GM23338 (cell line): ENCODE results near the gene FBF1. TPM values are rescaled to one million over a fixed set of nuclear protein-coding genes. Genes with fewer than 3 reads are reported as not detected.

Experiments used
- ATAC-seq: fragments of 200-7000 bp; cut with Tn5 transposase; 3 replicates; pipeline ENCODE4 v1.9.1; 2020
- DNase-seq: peaks from one replicate; pipeline ENCODE4 v3.0.0-alpha.2; 2015; ENCODE audit warnings: low spot score
- H2AFZ ChIP-seq: fragments of 200-600 bp; sonication (generic); 2 replicates; pipeline ENCODE4 v1.8.0; 2016; ENCODE audit warnings: antibody characterized with exemption, mild to moderate bottlenecking, moderate library complexity
- H3F3A ChIP-seq: fragments of 200-600 bp; sonication (generic); replicated peaks from 2 replicates; pipeline ENCODE4 v1.8.0; 2017; ENCODE audit warnings: antibody characterized with exemption, mixed run types, low read depth
- H3K27ac ChIP-seq: fragments of 200-600 bp; sonication (generic); 2 replicates; pipeline ENCODE4 v1.6.1; 2016; ENCODE audit warnings: low read depth
- H3K27me3 ChIP-seq: fragments of 200-600 bp; sonication (generic); 2 replicates; pipeline ENCODE4 v1.8.0; 2016; ENCODE audit warnings: mild to moderate bottlenecking, mixed run types, moderate library complexity; ENCODE audit not compliant: insufficient read depth
- H3K36me3 ChIP-seq: fragments of 200-600 bp; sonication (generic); 2 replicates; pipeline ENCODE4 v1.8.0; 2016; ENCODE audit warnings: mild to moderate bottlenecking; ENCODE audit not compliant: insufficient read depth
- H3K4me1 ChIP-seq: fragments of 200-600 bp; sonication (generic); 2 replicates; pipeline ENCODE4 v1.8.0; 2016; ENCODE audit warnings: mild to moderate bottlenecking, moderate library complexity; ENCODE audit not compliant: insufficient read depth
- H3K4me2 ChIP-seq: fragments of 200-600 bp; sonication (generic); 2 replicates; pipeline ENCODE4 v1.7.1; 2017; ENCODE audit warnings: mixed run types
- H3K4me3 ChIP-seq: fragments of 200-600 bp; sonication (generic); 2 replicates; pipeline ENCODE4 v1.6.1; 2016; ENCODE audit warnings: mixed run types
- H3K79me2 ChIP-seq: fragments of 200-600 bp; sonication (generic); replicated peaks from 2 replicates; pipeline ENCODE4 v1.8.0; 2017; ENCODE audit warnings: mild to moderate bottlenecking; ENCODE audit not compliant: insufficient read depth
- H3K9me2 ChIP-seq: fragments of 200-600 bp; sonication (generic); 2 replicates; pipeline ENCODE4 v1.8.0; 2017; ENCODE audit not compliant: insufficient read depth
- H4K20me1 ChIP-seq: fragments of 200-600 bp; sonication (generic); replicated peaks from 2 replicates; pipeline ENCODE4 v1.8.0; 2017; ENCODE audit warnings: mild to moderate bottlenecking; ENCODE audit not compliant: insufficient read depth
- H3K27ac Mint-ChIP-seq: 2 replicates; pipeline ENCODE4 v1.8.0; 2020; ENCODE audit warnings: inconsistent platforms, mild to moderate bottlenecking, moderate library complexity, mixed read lengths
- H3K27me3 Mint-ChIP-seq: 3 replicates; pipeline ENCODE4 v1.8.0; 2022; ENCODE audit warnings: low read depth, mild to moderate bottlenecking, moderate library complexity, mixed read lengths, inconsistent platforms; ENCODE audit not compliant: insufficient read depth, poor library complexity
- H3K36me3 Mint-ChIP-seq: 3 replicates; pipeline ENCODE4 v1.8.0; 2021; ENCODE audit warnings: low read depth, mild to moderate bottlenecking, inconsistent platforms, moderate library complexity, mixed read lengths
- H3K4me1 Mint-ChIP-seq: 3 replicates; pipeline ENCODE4 v1.8.0; 2020; ENCODE audit warnings: mild to moderate bottlenecking, inconsistent platforms, mixed read lengths
- H3K4me3 Mint-ChIP-seq: 3 replicates; pipeline ENCODE4 v1.8.0; 2021; ENCODE audit warnings: moderate library complexity, mild to moderate bottlenecking, inconsistent platforms, mixed read lengths
- H3K9me3 Mint-ChIP-seq: 3 replicates; pipeline ENCODE4 v1.8.0; 2020; ENCODE audit warnings: moderate library complexity, mild to moderate bottlenecking, inconsistent platforms, mixed read lengths
- CREB1 ChIP-seq: fragments of 250-450 bp; sonication (Bioruptor Pico); IDR thresholded peaks from 2 replicates; pipeline ENCODE4 v1.5.0; 2020; ENCODE audit warnings: low read depth, mild to moderate bottlenecking, moderate library complexity
- EZH2 ChIP-seq: fragments of 200-600 bp; sonication (generic); IDR thresholded peaks from one replicate; pipeline ENCODE4 v1.8.0; 2017; ENCODE audit warnings: antibody characterized with exemption, mild to moderate bottlenecking, low read depth; ENCODE audit not compliant: unreplicated experiment
- EZH2phosphoT487 ChIP-seq: fragments of 200-600 bp; sonication (generic); IDR thresholded peaks from one replicate; pipeline ENCODE4 v1.8.1; 2018; ENCODE audit warnings: antibody characterized with exemption; ENCODE audit not compliant: unreplicated experiment
- JUNB ChIP-seq: IDR thresholded peaks from one replicate; pipeline ENCODE4 v1.6.1; 2016; ENCODE audit warnings: antibody characterized with exemption; ENCODE audit not compliant: unreplicated experiment
- NANOG ChIP-seq: IDR thresholded peaks from 2 replicates; pipeline ENCODE4 v1.6.1; 2016; ENCODE audit warnings: antibody characterized with exemption, borderline replicate concordance
- POLR2AphosphoS5 ChIP-seq: IDR thresholded peaks from 2 replicates; pipeline ENCODE4 v1.6.1; 2016; ENCODE audit warnings: antibody characterized with exemption, low read depth
- STAT1 ChIP-seq: IDR thresholded peaks from one replicate; pipeline ENCODE4 v1.6.1; 2016; ENCODE audit warnings: antibody characterized with exemption; ENCODE audit not compliant: unreplicated experiment
- ZNF114 ChIP-seq: fragments of 250-450 bp; sonication (Bioruptor Pico); IDR thresholded peaks from 2 replicates; pipeline ENCODE4 v1.5.0; 2020; ENCODE audit warnings: mild to moderate bottlenecking, moderate library complexity
- ZNF331 ChIP-seq: fragments of 250-450 bp; sonication (Bioruptor Pico); IDR thresholded peaks from 2 replicates; pipeline ENCODE4 v1.5.0; 2020; ENCODE audit warnings: low read depth, mild to moderate bottlenecking, moderate library complexity
- polyA plus RNA-seq: library from polyadenylated mRNA; unstranded; fragments of >200 nt; fragmentation: Nextera tagmentation; extraction: Ambion mirVana; gene quantifications from 2 replicates; pipeline ENCODE4 v1.2.1, GENCODE V29; 2016
- total RNA-seq: library from RNA; depleted of rRNA; stranded (reverse); fragments of >200 nt; shearing (Covaris generic); gene quantifications from 2 replicates; pipeline ENCODE4 v1.2.3, GENCODE V29; 2014
- TF ChIP-seq, protein P1 (sequence below), 2 experiments: fragments of 200-600 bp in 1 of 2; sonication (generic) in 1 of 2; conservative IDR thresholded peaks; 2 replicates each; pipeline versions ENCODE4 v1.5.1 to v1.6.1; 2016 to 2017; ENCODE audit warnings: antibody characterized with exemption in 2 of 2, low read depth in 2 of 2, mild to moderate bottlenecking in 2 of 2, moderate library complexity in 1 of 2
- TF ChIP-seq, protein P2 (sequence below): IDR thresholded peaks from 2 replicates; pipeline ENCODE4 v1.6.1; 2016; ENCODE audit warnings: antibody characterized with exemption
- TF ChIP-seq, protein P3 (sequence below): fragments of 250-450 bp; sonication (Bioruptor Pico); IDR thresholded peaks from 2 replicates; pipeline ENCODE4 v1.5.0; 2020; ENCODE audit warnings: mild to moderate bottlenecking, moderate library complexity
- TF ChIP-seq, protein P4 (sequence below): IDR thresholded peaks from one replicate; pipeline ENCODE4 v1.6.1; 2018; ENCODE audit warnings: antibody characterized with exemption; ENCODE audit not compliant: unreplicated experiment

The FBF1 gene
- total and polyA plus RNA-seq, 2 experiments from 2014 or later = 8.8 to 11.8 TPM

DNA sequence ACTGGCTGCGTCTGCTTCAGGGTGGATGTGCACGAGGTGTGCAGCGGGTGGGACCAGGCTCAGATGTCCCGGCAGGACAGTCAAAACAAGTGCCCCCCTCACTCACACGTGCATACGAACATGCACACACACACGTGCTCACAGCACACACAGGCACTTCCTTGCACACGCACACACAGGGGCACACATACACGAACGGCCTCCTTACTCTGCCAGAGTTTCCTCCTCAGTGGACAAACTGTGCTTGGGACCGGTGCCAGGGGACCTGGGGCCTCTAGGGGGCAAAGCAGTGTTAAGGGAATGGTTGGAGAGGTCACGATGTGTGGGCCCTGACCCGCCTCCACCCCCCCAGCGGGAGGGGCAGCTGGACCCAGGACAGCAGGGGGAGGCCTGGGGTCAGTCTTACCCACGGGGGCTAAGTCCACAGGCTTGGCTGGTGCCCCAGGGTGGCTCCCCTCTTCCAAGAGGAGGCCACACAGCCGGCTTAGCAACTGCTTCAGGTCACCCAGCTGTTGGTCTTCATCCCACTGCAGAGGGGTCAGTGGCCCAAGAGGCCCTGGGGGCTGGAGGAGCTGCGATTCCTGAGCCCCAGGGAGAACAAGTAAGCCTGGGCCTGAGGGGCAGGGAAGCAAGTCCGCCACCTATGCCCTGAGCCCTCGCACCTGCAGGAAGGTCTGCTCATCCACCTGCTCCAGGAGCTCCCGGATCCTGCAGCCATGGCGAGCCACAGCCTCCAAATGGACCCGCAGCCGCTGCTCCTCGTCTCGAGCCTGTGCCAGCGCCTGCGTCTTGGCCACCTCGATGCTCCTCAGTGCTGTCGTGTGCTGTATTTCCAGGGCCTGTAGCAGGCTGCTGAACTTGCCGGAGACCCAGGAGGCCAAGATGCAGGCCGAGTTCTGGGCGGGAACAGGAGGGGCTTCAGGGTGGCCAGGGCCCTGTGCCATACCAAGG is 49.0 kb downstream of the FBF1 start:
- ATAC-seq (no peak), DNase-seq (no peak)
- H3K27ac ChIP-seq = no peak overlapping the region
- no peak overlapping the region for H3K4me3 ChIP-seq
- Mint-ChIP-seq H3K36me3 (peaks cover 25% of the 10 kb centered on the region), H3K27me3 (peaks cover 18% of the 10 kb centered on the region), H3K4me3 (no peak overlapping the region), H3K27ac (no peak overlapping the region), H3K4me1 (peaks cover 18% of the 10 kb centered on the region), H3K9me3 (no peaks in the 10 kb centered on the region)
- no peaks in the 10 kb centered on the region for H3K9me2 ChIP-seq
- H3K79me2 ChIP-seq = peaks cover 18% of the 10 kb centered on the region
- peaks cover 18% of the 10 kb centered on the region for H3F3A ChIP-seq
- no peak overlapping the region for H2AFZ ChIP-seq
- no peaks in the 10 kb centered on the region for H3K27me3 ChIP-seq
- no peaks in the 10 kb centered on the region for H3K36me3 ChIP-seq
- no peaks in the 10 kb centered on the region; the same call in 1 of the 2 replicates for H4K20me1 ChIP-seq
- no peak for TF ChIP-seq CREB1
- no peak for TF ChIP-seq EZH2
- no peak for TF ChIP-seq ZNF331 (CRISPR knock-in tag)
- no peak for TF ChIP-seq EZH2phosphoT487
- TF ChIP-seq, protein P1, sequence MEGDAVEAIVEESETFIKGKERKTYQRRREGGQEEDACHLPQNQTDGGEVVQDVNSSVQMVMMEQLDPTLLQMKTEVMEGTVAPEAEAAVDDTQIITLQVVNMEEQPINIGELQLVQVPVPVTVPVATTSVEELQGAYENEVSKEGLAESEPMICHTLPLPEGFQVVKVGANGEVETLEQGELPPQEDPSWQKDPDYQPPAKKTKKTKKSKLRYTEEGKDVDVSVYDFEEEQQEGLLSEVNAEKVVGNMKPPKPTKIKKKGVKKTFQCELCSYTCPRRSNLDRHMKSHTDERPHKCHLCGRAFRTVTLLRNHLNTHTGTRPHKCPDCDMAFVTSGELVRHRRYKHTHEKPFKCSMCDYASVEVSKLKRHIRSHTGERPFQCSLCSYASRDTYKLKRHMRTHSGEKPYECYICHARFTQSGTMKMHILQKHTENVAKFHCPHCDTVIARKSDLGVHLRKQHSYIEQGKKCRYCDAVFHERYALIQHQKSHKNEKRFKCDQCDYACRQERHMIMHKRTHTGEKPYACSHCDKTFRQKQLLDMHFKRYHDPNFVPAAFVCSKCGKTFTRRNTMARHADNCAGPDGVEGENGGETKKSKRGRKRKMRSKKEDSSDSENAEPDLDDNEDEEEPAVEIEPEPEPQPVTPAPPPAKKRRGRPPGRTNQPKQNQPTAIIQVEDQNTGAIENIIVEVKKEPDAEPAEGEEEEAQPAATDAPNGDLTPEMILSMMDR (conservative IDR thresholded peaks at IDR 0.05; ENCODE audit: low read depth in 2 of 2) = no peak
- no peak for TF ChIP-seq STAT1
- TF ChIP-seq, protein P2, sequence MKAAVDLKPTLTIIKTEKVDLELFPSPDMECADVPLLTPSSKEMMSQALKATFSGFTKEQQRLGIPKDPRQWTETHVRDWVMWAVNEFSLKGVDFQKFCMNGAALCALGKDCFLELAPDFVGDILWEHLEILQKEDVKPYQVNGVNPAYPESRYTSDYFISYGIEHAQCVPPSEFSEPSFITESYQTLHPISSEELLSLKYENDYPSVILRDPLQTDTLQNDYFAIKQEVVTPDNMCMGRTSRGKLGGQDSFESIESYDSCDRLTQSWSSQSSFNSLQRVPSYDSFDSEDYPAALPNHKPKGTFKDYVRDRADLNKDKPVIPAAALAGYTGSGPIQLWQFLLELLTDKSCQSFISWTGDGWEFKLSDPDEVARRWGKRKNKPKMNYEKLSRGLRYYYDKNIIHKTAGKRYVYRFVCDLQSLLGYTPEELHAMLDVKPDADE = no peak
- TF ChIP-seq ZNF114 (CRISPR knock-in tag) = no peak
- no peak for TF ChIP-seq NANOG
- TF ChIP-seq, protein P3, sequence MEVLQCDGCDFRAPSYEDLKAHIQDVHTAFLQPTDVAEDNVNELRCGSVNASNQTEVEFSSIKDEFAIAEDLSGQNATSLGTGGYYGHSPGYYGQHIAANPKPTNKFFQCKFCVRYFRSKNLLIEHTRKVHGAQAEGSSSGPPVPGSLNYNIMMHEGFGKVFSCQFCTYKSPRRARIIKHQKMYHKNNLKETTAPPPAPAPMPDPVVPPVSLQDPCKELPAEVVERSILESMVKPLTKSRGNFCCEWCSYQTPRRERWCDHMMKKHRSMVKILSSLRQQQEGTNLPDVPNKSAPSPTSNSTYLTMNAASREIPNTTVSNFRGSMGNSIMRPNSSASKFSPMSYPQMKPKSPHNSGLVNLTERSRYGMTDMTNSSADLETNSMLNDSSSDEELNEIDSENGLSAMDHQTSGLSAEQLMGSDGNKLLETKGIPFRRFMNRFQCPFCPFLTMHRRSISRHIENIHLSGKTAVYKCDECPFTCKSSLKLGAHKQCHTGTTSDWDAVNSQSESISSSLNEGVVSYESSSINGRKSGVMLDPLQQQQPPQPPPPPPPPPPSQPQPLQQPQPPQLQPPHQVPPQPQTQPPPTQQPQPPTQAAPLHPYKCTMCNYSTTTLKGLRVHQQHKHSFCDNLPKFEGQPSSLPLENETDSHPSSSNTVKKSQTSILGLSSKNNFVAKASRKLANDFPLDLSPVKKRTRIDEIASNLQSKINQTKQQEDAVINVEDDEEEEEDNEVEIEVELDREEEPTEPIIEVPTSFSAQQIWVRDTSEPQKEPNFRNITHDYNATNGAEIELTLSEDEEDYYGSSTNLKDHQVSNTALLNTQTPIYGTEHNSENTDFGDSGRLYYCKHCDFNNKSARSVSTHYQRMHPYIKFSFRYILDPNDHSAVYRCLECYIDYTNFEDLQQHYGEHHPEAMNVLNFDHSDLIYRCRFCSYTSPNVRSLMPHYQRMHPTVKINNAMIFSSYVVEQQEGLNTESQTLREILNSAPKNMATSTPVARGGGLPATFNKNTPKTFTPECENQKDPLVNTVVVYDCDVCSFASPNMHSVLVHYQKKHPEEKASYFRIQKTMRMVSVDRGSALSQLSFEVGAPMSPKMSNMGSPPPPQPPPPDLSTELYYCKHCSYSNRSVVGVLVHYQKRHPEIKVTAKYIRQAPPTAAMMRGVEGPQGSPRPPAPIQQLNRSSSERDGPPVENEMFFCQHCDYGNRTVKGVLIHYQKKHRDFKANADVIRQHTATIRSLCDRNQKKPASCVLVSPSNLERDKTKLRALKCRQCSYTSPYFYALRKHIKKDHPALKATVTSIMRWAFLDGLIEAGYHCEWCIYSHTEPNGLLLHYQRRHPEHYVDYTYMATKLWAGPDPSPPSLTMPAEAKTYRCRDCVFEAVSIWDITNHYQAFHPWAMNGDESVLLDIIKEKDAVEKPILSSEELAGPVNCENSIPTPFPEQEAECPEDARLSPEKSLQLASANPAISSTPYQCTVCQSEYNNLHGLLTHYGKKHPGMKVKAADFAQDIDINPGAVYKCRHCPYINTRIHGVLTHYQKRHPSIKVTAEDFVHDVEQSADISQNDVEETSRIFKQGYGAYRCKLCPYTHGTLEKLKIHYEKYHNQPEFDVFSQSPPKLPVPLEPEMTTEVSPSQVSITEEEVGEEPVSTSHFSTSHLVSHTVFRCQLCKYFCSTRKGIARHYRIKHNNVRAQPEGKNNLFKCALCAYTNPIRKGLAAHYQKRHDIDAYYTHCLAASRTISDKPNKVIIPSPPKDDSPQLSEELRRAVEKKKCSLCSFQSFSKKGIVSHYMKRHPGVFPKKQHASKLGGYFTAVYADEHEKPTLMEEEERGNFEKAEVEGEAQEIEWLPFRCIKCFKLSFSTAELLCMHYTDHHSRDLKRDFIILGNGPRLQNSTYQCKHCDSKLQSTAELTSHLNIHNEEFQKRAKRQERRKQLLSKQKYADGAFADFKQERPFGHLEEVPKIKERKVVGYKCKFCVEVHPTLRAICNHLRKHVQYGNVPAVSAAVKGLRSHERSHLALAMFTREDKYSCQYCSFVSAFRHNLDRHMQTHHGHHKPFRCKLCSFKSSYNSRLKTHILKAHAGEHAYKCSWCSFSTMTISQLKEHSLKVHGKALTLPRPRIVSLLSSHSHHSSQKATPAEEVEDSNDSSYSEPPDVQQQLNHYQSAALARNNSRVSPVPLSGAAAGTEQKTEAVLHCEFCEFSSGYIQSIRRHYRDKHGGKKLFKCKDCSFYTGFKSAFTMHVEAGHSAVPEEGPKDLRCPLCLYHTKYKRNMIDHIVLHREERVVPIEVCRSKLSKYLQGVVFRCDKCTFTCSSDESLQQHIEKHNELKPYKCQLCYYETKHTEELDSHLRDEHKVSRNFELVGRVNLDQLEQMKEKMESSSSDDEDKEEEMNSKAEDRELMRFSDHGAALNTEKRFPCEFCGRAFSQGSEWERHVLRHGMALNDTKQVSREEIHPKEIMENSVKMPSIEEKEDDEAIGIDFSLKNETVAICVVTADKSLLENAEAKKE (CRISPR knock-in tag) = no peak
- TF ChIP-seq POLR2AphosphoS5 = no peak
- TF ChIP-seq, protein P4, sequence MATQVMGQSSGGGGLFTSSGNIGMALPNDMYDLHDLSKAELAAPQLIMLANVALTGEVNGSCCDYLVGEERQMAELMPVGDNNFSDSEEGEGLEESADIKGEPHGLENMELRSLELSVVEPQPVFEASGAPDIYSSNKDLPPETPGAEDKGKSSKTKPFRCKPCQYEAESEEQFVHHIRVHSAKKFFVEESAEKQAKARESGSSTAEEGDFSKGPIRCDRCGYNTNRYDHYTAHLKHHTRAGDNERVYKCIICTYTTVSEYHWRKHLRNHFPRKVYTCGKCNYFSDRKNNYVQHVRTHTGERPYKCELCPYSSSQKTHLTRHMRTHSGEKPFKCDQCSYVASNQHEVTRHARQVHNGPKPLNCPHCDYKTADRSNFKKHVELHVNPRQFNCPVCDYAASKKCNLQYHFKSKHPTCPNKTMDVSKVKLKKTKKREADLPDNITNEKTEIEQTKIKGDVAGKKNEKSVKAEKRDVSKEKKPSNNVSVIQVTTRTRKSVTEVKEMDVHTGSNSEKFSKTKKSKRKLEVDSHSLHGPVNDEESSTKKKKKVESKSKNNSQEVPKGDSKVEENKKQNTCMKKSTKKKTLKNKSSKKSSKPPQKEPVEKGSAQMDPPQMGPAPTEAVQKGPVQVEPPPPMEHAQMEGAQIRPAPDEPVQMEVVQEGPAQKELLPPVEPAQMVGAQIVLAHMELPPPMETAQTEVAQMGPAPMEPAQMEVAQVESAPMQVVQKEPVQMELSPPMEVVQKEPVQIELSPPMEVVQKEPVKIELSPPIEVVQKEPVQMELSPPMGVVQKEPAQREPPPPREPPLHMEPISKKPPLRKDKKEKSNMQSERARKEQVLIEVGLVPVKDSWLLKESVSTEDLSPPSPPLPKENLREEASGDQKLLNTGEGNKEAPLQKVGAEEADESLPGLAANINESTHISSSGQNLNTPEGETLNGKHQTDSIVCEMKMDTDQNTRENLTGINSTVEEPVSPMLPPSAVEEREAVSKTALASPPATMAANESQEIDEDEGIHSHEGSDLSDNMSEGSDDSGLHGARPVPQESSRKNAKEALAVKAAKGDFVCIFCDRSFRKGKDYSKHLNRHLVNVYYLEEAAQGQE = no peak
- TF ChIP-seq JUNB = no peak
- peaks cover 11% of the 10 kb centered on the region; the same call in 1 of the 2 replicates for H3K4me1 ChIP-seq
- no peak overlapping the region for H3K4me2 ChIP-seq
